ENCODE measurements around the gene THBS3.

The THBS3 gene

GRCh38 chr1:155208541-155209311 lies 1.0 kb upstream of the THBS3 start, which contains the start of gene MTX1:
MTX1 (plus strand) TSS chr1:155208695; CDS start chr1:155208805, 110 bp downstream.
- Histone ChIP-seq H3K27me3 (ENCODE audit: insufficient read depth, low read depth, severe bottlenecking) (no peaks in the 10 kb centered on the region), H3K27ac (peak within 1 kb of the TSS; percentile 96), H3K36me3 (peaks cover 14% of the 10 kb centered on the region), H3K4me3 (ENCODE audit: low read depth, low read length) (peak within 1 kb of the TSS; percentile 97), H3K9me3 (ENCODE audit: severe bottlenecking) (no peaks in the 10 kb centered on the region)
- no peak for TF ChIP-seq CTCF (IDR thresholded peaks at IDR 0.05; ENCODE audit: low read depth, low read length)
- DNase-seq: peak; percentile 99

DNA sequence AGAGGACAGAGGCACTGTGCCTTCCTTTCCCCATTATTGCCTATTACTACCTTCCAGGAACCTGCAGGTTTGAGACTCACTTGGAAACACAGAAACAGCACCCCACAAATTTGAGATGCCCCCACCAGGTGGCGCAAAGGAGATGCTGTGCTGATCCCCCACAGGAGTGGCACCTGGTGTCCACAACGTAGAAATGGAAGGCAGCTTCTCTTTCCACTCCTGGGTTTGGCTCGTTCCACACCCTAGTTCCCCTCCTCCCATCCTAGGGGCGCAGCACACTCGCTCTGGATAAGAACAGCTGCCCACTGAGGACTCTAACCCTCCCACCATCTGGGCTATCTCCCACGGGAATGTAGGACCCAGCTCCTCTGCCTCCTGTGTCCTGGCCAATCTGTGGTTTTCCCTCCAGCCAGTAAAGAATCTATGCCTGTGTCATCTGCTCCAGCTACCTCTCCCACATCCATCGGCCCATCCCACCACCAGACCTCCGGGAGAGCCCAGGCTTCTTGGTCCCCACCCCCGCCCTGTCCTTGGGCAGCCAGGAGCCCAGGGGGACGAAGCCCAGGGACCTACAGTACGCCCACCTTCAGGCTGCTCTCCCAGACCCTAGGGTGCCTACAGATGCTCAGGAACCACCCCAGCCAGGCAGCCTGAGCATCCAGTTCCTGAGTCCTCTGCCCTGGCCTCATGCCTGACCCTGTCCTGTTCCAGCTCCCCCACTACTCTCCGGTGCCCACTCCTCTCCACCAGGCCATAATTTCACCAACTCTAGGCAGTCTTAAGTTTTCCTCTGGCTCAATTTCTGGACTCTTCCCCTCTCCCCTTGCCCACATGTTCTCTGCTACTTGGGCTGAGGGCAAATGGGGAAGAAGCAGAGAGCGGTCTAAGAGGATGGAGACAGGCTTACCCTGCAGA lies 549 bp downstream of the THBS3 start:
- Histone ChIP-seq H3K4me3 (ENCODE audit: low read depth, low read length) (peak overlapping the region; percentile 97), H3K9me3 (ENCODE audit: severe bottlenecking) (no peaks in the 10 kb centered on the region), H3K27ac (peak overlapping the region; percentile 96), H3K36me3 (peaks cover 26% of the 10 kb centered on the region), H3K27me3 (ENCODE audit: insufficient read depth, low read depth, severe bottlenecking) (no peaks in the 10 kb centered on the region)
- DNase-seq: peak; percentile 99
- TF ChIP-seq CTCF (IDR thresholded peaks at IDR 0.05; ENCODE audit: low read depth, low read length): peak; percentile 100

DNA sequence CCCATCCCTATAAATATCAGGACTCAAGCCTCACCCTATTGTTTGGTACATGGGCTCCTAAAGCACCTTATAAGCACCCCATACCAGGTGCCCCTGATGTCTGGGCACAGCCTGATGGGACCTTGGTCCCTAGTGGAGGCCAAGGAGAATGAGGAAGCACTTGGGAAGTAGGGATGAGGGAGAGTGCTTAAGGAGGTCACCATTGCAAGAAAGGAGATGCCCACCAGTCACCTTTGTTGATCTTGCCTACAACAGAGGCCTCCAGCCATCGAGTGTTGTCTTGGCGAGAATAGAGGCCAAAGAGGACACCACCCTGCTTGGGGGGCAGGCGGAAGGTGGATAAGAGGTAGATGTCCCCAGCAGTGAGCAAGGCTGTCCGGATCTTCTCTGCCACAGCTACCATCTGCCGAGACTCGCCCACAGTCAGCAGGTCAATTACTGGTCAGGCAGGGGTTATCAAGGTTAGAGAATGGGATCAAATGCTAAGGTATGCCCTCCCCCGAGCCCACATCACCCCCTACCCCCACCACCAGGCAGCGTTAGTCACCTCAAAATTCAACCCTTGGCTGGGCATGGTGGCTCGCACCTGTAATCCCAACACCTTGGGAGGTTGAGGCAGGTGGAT lies 1.6 kb downstream of the THBS3 start:
- TF ChIP-seq CTCF (IDR thresholded peaks at IDR 0.05; ENCODE audit: low read depth, low read length): no peak
- no peak for DNase-seq

GRCh38 chr1:155205035-155205434 lies 2.7 kb downstream of the THBS3 start:
- no peak for TF ChIP-seq CTCF (IDR thresholded peaks at IDR 0.05; ENCODE audit: low read depth, low read length)
- Histone ChIP-seq H3K27me3 (ENCODE audit: insufficient read depth, low read depth, severe bottlenecking) (no peaks in the 10 kb centered on the region), H3K36me3 (peaks cover 40% of the 10 kb centered on the region), H3K4me3 (ENCODE audit: low read depth, low read length) (no peak overlapping the region), H3K9me3 (ENCODE audit: severe bottlenecking) (no peaks in the 10 kb centered on the region), H3K27ac (no peak overlapping the region)
- no peak for DNase-seq

More for the DNA sequence above, 1.6 kb downstream of the THBS3 start:
- Histone ChIP-seq H3K4me3 (ENCODE audit: low read depth, low read length) (no peak overlapping the region), H3K9me3 (ENCODE audit: severe bottlenecking) (no peaks in the 10 kb centered on the region), H3K27ac (no peak overlapping the region), H3K27me3 (ENCODE audit: insufficient read depth, low read depth, severe bottlenecking) (no peaks in the 10 kb centered on the region), H3K36me3 (peaks cover 33% of the 10 kb centered on the region)

DNA sequence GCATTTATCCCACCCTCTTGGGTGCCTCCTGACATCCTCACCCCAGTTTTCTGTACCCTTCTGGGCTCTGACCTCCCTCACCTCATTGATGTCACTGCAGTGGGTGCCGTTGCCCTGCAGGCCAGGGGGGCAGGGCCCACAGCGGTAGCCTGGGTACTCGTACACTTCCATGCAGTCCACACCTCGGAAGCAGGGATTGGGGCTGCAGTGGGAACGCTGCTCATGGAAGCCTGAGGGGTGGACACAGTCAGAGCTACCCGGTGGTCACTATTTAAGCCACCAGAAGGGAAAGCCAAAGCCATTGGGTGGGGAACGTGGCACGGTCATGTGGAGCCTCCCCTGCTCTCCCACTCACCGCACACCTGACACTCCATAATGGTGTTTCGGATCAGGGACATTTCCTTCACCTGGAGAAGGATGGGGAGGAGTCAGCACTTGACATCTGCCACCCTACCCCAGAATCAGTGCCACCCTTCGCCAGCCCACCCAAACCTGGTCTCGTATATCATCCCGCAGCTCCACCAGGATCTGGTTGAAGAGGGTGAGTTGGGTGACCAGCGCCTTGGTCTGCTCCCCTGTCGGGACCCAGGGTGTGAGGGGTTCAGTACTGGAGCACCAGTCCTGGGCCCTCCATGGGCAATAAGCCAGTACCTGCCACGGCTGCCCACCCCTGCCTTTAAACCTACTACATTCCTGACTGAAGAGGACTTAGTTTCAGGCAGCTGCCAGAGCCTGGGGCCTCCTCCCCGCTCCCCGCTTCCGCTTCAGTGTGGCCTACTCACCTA lies 4.8 kb downstream of the THBS3 start:
- Histone ChIP-seq H3K27me3 (ENCODE audit: insufficient read depth, low read depth, severe bottlenecking) (no peaks in the 10 kb centered on the region), H3K4me3 (ENCODE audit: low read depth, low read length) (no peak overlapping the region), H3K9me3 (ENCODE audit: severe bottlenecking) (no peaks in the 10 kb centered on the region), H3K27ac (no peak overlapping the region), H3K36me3 (peaks cover 61% of the 10 kb centered on the region)
- TF ChIP-seq CTCF (IDR thresholded peaks at IDR 0.05; ENCODE audit: low read depth, low read length): no peak
- DNase-seq: no peak

Data from WERI-Rb-1 (cell line).